ENCODE data around the gene RCSD1.

- TF ChIP-seq POLR2A (IDR thresholded peaks at IDR 0.05; ENCODE audit: low read depth, low read length): no peak
- no peak for TF ChIP-seq POLR2AphosphoS5 (IDR thresholded peaks at IDR 0.05; ENCODE audit: low read depth, low read length)
- no peak for TF ChIP-seq TAF1 (IDR thresholded peaks at IDR 0.05; ENCODE audit: borderline replicate concordance, low read depth, low read length)
These were observed 48.4 kb downstream of the RCSD1 start for GRCh38 chr1:167678422-167678821.

Measured in GM12892 (cell line).